GM13976 (cell line): Measurements from ENCODE around the gene FKBP5.

Experiments used
- DNase-seq: peaks from one replicate; pipeline ENCODE4 v3.0.0; 2012; ENCODE audit warnings: low spot score
- in situ Hi-C: fragments of 300-500 bp; cut with MboI; formaldehyde crosslinking; loops from one replicate; pipeline ENCODE4 v1.12.0; 2022; ENCODE audit warnings: low sequenced_read_pairs, mixed read lengths, inconsistent platforms; ENCODE audit not compliant: unreplicated experiment
- TF ChIP-seq, protein P1 (sequence below): IDR thresholded peaks from 2 replicates; pipeline ENCODE4 v1.5.1; 2012; ENCODE audit warnings: borderline replicate concordance, mild to moderate bottlenecking; ENCODE audit not compliant: insufficient read depth; ENCODE audit errors: extremely low read depth, missing control alignments, control extremely low read depth

Gene FKBP5

GRCh38 chr6:35733633-35734032 is 44.9 kb upstream of the FKBP5 start:
- DNase-seq = no peak
- in situ Hi-C loops = no loop called here
- TF ChIP-seq, protein P1, sequence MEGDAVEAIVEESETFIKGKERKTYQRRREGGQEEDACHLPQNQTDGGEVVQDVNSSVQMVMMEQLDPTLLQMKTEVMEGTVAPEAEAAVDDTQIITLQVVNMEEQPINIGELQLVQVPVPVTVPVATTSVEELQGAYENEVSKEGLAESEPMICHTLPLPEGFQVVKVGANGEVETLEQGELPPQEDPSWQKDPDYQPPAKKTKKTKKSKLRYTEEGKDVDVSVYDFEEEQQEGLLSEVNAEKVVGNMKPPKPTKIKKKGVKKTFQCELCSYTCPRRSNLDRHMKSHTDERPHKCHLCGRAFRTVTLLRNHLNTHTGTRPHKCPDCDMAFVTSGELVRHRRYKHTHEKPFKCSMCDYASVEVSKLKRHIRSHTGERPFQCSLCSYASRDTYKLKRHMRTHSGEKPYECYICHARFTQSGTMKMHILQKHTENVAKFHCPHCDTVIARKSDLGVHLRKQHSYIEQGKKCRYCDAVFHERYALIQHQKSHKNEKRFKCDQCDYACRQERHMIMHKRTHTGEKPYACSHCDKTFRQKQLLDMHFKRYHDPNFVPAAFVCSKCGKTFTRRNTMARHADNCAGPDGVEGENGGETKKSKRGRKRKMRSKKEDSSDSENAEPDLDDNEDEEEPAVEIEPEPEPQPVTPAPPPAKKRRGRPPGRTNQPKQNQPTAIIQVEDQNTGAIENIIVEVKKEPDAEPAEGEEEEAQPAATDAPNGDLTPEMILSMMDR = no peak

GRCh38 chr6:35731736-35732532 is 43.2 kb upstream of the FKBP5 start:
- TF ChIP-seq, protein P1 = no peak
- in situ Hi-C loops = no loop called here
- DNase-seq = peak; percentile 93

GRCh38 chr6:35731414-35731735 is 42.7 kb upstream of the FKBP5 start:
- DNase-seq = peak; percentile 92
- TF ChIP-seq, protein P1 = no peak
- in situ Hi-C loops = no loop called here

DNA sequence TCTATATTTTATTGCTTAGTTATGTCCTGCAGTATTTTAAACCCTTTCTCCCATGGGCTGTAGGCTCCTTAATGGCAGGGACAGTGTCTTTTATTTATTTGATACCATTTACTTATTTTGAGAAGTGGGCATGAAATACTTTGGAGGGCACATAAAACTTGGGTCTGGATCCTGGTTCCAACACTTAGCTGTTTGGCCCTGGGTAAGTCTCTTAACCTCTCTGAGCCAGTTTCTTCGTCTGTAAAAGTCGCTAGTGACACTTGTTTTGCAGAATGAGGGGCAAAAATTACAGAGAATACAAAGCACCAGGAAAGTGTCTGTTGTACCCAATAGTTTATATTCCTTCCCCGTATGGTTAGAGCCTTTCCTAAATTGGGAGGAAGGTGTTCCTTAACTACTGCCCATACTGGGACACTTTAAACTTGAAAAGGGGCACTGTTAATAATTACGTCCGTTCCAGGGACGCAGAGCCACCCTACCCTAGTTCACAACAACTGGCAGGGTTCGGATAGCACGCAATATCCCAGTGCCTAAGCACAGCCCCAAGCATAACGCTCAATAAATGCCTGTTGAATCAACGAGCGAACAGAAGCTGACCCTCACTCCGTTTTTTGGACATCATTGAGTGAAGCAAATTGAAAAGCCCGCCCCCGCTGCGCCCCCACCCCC is 42.2 kb upstream of the FKBP5 start:
- in situ Hi-C loops = no loop called here
- no peak for DNase-seq

DNA sequence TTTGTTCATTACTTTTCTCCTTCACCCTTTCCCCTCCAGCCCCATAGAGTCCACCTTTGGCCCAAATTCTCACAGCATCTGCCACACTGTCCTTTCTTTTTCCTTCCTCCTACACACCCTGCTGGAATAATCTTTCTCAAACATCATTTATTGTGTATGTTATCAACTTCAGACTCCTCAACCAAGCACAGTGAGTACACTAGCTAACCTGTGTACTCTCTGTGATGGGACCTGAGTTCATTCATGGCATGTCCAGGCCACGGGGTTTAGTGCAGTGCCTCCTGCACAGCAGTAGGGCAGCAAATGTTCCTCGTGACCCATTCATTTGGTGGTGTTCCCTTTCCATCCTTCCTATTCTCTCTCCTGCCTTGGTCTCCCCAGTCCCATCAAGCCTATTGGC is 41.0 kb upstream of the FKBP5 start:
- DNase-seq = no peak
- in situ Hi-C loops = no loop called here
- TF ChIP-seq, protein P1 = no peak

More for the DNA sequence above, 42.2 kb upstream of the FKBP5 start:
- TF ChIP-seq, protein P1 = no peak

- TF ChIP-seq, protein P1 = no peak
- no peak for DNase-seq
- in situ Hi-C loops = no loop called here
These were observed 40.3 kb upstream of the FKBP5 start for GRCh38 chr6:35728683-35729678.
